Measurements from ENCODE around the gene ATP2C1. TPM values are rescaled to one million over a fixed set of nuclear protein-coding genes. Genes with fewer than 3 reads are reported as not detected.

Gene ATP2C1
- total RNA-seq, 1 experiment from 2014 or later: 34.6 TPM

DNA sequence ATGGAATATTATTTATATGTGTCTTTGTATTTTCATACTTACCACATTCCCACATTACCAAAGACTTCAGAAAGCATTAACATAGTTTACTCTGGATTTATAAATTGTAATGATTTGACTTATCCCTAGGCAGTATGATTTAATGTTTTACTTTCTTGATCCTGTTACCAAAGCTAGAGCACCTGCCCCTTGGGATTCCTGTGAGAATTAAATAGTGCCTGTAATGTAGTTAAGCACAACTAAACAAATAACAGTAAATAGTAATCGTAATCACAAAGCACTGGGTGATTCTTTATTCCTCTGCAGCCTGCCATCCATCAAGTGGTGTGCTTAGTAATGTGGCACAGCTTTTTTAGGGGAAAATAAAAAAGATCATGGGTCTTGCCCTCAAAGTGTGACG, 39.1 kb downstream of the ATP2C1 start:
- in situ Hi-C loops (cut with HindIII; ENCODE audit: low sequenced_read_pairs): no loop called here

DNA sequence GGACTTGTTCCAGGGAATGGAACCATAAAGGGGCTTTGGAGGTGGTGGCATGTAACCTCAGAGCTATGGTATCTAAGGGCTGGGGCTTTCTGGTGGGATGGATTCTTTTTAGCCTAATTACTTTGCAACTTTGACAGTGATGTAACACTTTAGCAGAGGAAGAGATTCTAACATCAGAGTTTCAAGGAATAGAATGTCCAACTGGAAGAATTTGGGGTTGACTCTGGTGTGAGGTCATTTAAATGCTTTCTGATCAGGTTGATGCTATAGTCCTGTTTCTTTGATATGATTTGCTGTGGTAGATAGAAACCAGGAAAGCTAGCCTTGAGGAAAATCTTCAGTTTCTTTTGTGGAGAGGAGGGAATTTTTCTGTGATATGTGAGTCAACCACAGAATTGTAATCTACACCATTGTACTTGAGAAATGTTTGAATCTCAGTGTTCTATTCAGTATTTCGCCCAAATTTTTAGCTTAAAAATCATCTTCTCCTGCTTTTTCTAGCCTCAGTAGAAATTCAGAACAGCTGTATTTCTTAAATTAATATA, 40.0 kb downstream of the ATP2C1 start:
- in situ Hi-C loops (cut with HindIII; ENCODE audit: low sequenced_read_pairs): no loop called here

More for the DNA sequence above, 39.1 kb downstream of the ATP2C1 start:
- DNase-seq (ENCODE audit: low spot score): no peak

DNA sequence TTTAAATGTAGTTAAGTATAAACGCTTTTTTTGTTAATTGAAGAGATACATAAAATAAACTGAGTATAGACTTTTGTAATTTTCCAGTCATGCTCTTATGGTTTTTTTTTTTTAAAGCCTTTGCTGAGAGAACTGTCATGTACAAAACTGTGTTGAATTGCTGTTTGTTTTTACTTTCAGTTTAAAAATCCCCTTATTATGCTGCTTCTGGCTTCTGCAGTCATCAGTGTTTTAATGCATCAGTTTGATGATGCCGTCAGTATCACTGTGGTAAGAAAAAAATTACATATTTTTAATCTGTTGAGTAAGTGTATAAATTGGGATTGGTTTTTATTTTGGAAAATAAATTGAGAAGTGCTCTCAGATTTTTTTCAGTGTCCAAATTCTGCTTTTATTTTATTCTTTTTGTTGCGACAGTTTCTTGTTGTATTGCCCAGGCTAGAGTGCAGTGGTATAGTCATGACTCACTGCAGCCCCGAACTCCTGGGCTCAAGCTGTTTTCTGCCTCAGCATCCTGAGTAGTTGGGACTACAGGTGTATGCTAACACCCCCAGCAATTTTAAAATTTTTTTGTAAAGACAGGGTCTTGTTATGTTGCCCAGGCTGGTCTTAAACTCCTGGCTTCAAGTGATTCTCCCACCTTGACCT, 40.7 kb downstream of the ATP2C1 start:
- in situ Hi-C loops (cut with HindIII; ENCODE audit: low sequenced_read_pairs): no loop called here
- DNase-seq (ENCODE audit: low spot score): no peak

More for the DNA sequence above, 40.0 kb downstream of the ATP2C1 start:
- no peak for DNase-seq (ENCODE audit: low spot score)

DNA sequence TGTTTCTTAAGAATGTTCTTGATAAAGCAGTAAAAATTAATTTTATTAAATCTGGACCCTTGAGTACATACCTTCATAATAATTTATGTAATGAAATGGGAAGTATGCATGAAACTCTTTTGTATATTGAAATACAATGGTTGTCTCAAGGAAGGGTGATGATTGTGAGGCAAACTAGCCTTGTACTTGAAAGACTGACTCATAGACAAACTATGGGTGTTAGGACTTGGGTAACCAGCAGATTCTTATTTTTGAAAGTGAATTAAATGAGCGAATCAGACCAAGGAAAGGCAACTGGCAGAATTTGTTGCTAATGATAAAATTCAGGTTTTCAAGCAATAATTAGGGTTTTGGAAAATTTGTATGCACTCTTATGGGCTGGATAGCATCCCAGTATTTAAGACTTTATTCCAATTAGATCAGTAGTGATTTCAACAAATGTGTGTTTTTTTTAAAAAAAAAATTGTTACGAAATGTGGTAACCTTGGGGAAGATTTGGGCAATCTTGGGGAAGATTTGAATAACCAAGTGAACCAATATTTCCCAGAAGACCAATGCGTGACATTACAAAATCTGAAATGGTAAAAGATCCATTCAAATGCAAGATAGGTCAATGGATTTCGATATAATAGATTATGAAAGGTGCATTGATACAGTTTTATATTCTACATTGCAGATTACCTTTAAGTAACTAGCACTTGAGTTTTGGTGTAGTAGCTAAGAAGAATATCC, 42.0 kb downstream of the ATP2C1 start:
- DNase-seq (ENCODE audit: low spot score): no peak
- in situ Hi-C loops (cut with HindIII; ENCODE audit: low sequenced_read_pairs): no loop called here

DNA sequence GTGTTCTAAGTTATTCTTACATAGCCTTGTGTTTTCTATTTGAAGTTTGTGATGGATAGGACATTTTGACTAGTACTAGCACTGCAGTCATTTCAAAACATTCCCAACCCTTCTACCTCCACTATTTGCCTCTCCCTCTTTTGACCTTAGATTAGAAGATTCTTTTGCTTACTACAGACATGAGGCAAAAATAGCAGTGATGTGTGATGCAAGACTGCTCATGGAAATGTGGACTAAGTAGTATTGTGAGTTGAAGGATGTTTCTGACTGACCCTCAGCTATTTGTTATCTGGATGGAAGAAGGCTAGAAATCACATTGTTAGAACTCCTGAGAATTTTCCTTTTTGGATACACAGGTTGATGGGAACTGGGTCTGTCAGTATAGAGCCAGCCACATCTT, 45.9 kb downstream of the ATP2C1 start:
- no peak for DNase-seq (ENCODE audit: low spot score)
- in situ Hi-C loops (cut with HindIII; ENCODE audit: low sequenced_read_pairs): no loop called here

DNA sequence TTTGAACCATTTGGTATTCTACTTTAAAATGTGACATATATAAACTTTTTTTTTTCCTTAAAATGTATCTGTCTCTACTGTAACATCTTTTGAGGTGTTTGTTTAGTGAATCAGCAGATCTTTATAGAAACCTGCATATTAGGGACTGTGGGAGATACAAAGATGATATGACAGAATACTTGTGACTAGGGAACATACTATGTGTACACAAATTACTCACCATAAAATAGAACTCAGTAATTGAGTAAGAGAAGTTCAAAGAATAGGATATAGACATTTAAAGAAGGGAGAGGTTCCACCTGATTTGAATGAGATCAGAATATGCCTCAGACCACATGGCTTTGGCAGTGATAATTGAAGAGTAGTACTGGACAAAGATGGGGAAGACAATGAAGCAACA, 47.9 kb downstream of the ATP2C1 start:
- DNase-seq (ENCODE audit: low spot score): no peak
- in situ Hi-C loops (cut with HindIII; ENCODE audit: low sequenced_read_pairs): no loop called here

DNA sequence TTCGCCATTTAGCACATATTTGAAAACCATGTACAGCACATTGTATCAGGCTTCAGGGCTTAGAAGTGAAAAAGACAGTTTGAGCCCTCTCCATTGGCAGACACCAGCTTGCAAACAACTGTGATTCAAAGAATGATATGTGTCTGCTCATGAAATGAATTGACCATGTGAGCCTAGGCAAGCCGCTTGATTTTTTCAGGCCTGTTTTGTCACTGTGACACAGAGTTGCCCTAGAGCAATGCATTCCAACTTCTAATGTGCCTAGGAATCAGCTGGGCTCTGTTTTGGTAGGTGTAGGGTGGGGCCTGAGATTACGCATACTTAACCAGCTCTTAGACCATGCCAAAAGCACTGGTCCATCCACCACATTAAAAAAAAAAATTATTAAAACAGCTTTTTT, 53.0 kb downstream of the ATP2C1 start:
- DNase-seq (ENCODE audit: low spot score): no peak
- in situ Hi-C loops (cut with HindIII; ENCODE audit: low sequenced_read_pairs): no loop called here

DNA sequence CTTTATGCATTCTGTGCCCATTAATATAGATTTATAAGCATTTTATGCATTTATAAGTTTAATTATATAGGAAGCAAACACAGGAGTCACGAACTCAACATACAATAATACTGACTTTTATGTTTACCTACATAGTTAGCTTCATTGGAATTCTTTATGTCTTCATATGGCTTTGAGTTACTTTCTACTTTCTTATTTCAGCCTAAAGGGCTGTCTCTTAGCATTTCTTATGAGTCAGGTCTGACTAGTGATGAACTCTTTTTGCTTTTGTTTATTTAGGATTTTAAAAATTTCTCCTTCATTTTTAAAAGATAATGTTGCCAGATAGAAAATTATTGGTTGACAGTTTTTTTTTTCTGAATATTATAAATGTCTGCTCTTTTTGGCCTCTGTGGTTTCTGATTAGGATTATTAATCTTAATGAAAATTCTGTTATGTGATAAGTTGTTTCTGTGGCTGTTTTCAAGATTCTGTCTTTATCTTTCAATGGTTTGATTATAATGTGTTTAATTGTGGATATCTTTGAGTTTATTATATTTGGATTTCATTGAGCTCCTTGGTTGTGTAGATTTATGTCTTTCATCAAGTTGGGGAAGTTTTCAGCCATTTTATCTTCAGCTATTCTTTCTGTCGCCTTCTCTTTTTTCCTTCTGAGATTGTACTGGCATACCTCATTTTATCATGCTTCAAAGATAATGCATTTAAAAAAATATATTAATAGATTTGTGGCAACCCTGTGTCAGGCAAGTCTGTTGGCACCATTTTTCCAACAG, 54.3 kb downstream of the ATP2C1 start:
- in situ Hi-C loops (cut with HindIII; ENCODE audit: low sequenced_read_pairs): no loop called here
- DNase-seq (ENCODE audit: low spot score): no peak

DNA sequence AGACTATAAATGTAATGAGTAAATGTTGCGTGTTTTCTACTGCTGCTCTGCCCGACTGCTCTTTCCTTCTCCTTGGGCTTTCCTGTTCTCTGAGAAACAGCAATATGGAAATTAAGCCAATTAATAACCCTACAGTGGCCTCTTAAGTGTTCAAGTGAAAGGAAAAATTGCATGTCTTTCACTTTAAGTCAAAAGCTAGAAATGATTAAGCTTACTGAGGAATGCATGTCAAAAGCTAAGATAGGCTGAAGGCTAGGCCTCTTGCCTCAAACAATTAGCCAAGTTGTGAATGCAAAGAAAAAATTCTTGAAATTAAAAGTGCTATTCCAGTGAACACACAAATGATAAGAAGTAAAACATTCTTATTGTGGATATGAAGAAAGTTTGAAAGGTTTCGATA, 55.0 kb downstream of the ATP2C1 start:
- no peak for DNase-seq (ENCODE audit: low spot score)
- in situ Hi-C loops (cut with HindIII; ENCODE audit: low sequenced_read_pairs): no loop called here

DNA sequence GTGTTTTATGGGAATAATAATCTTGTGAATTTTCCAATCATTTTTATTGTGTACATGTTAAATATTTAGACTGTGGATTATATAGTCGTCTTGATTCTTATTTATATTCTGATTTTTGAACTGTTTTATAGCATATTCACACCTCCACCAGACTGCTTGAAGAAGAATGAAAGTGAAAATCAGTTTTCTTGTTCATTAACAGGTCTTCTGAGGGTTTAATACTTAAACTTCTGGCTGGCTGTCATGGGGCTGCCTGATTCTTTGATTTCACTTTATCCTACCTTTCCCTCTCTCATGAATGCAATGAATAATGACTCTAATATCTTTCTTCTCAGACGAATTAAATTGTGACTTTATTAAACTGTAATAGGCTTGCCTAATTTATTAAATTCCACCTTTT, 56.2 kb downstream of the ATP2C1 start:
- DNase-seq (ENCODE audit: low spot score): no peak
- in situ Hi-C loops (cut with HindIII; ENCODE audit: low sequenced_read_pairs): no loop called here

DNA sequence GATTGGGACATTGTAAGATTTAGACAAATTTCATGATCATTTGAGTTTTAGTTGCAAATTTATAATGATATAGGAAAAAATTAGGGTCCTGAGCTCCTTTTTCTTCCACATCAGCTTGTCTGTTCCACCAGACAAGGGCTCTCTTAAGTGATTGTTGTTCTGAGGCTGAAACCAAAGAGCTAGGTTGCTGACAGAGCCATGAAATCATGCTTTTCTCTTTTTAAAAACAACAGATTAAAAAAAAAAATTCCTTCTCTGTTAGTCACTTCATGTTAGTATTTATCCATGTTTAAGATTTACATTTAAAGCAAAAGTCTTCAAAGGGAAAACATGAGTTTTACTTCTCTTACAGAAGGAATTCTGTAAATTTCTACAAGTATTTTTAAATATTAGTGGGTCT, 56.8 kb downstream of the ATP2C1 start:
- in situ Hi-C loops (cut with HindIII; ENCODE audit: low sequenced_read_pairs): no loop called here
- no peak for DNase-seq (ENCODE audit: low spot score)

DNA sequence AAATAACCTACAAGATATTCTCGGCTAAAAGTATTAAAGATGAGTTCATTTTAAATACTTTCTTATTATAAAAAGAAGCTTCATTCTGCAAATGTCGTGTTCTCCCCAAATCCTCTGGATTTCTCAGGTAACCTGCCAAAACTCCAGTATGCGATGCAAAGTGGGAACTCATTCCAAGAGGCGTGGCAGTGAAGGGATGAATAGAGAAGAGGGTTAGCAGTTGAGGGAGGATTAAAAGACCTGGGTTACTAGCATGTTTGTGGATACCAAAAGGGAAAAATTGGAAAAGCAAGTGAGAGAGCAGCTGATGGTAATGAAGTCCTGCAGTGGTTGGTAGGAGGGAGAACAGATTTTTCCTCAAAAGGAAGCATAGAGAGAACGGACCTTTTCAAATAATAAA, 61.6 kb downstream of the ATP2C1 start:
- in situ Hi-C loops (cut with HindIII; ENCODE audit: low sequenced_read_pairs): no loop called here
- no peak for DNase-seq (ENCODE audit: low spot score)

DNA sequence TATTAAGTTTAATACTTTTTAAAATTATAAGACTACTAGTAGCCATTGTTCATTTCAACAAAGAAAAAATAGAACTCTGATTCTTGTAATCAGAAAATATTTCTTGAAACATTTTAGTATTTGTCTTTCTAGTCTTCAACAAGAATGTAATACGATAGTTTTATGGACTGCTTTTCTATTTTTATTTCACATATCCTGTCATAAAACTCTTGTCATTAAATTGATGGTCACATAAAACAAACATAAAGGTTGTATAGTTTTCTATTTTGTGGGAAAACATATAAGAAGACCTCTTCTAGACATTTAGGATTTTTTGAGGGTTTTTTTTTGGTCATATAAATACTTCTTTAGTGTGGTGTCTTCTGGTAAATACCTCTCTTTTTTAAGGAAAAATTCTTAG, 62.4 kb downstream of the ATP2C1 start:
- in situ Hi-C loops (cut with HindIII; ENCODE audit: low sequenced_read_pairs): no loop called here
- no peak for DNase-seq (ENCODE audit: low spot score)

DNA sequence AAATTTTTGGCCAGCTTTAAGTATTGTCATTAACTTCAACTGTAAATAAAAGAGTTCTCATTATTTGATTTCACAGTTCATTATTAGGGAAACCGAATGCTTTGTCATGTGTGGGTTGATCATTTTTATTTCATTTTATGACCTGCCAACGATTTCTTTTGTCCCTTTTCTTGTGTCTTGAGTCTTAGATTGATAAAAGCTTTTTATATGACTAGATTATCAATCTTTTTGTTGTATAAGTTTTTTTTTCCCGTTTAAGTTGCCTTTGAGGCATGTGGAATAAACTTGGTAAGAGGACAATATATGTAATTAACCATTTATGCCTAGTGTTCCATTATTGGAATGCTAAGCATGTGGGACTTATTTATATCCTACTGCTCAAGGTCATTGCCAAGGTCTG, 62.8 kb downstream of the ATP2C1 start:
- in situ Hi-C loops (cut with HindIII; ENCODE audit: low sequenced_read_pairs): no loop called here
- DNase-seq (ENCODE audit: low spot score): no peak

DNA sequence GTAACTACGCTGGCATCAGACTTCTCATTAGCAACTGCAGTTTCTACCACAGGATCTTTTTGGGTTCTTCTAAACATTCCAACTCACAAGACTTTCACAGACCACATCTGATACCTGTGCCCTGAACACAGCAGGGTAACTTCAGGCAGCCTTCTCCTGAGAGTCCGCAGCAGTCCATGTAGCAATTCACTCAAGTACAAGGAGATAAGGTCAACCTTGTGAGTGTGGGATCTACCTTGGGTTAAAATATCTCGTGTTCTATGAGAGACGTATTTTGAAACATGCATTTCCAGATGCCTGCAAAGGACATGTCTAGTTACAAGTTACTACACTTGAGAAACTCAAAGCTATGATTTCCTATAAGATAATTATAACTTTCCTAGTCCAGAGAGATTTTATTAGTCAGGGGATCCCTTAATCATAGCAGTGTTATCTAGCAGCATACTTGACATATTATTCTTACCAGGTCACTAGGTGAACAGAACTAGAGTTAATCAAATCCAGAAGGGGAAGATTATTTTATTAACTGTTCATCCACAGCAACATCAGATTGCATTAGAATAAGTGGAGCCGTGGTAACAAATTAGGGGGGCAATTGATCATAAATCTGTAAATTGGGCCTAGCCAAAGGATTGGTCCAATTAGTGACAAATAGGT, 66.4 kb downstream of the ATP2C1 start:
- in situ Hi-C loops (cut with HindIII; ENCODE audit: low sequenced_read_pairs): no loop called here
- no peak for DNase-seq (ENCODE audit: low spot score)

DNA sequence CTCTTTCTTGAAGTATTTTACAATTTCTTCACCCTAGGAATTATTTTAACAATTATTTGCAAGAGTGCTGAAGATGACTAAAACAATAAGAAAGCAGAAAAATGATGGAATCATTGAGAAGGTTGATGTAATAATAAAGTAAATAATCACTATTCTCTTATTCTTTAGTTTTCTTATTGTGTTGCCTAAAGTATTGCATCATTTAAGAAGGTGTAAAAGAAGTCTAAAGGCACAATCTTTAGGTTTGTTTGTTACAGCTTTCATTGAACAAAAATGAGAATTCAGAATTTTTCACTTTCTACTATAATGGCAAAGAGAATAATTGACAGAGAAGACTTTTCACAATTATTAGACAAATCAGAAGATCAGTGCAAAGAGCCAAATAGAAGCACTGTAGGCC, 67.6 kb downstream of the ATP2C1 start:
- in situ Hi-C loops (cut with HindIII; ENCODE audit: low sequenced_read_pairs): no loop called here
- DNase-seq (ENCODE audit: low spot score): no peak

DNA sequence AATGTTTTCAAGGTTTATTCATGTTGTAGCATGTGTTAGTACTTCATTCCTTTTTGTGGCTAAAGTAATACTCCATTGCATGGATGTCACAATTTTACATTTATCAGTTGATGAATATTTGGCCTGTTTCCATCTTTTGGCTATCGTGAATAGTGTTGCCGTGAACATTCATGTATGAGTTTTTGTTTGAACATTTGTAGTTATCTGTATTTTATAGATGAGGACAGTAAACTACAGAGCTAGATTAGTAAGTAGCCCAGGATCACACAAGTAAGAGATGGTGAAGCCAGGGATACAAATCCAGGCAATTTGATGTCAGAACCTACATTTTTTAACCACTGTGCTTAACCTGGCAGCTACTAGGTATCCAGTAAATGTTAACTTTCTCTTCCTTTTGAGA, 69.6 kb downstream of the ATP2C1 start:
- no peak for DNase-seq (ENCODE audit: low spot score)
- in situ Hi-C loops (cut with HindIII; ENCODE audit: low sequenced_read_pairs): no loop called here

DNA sequence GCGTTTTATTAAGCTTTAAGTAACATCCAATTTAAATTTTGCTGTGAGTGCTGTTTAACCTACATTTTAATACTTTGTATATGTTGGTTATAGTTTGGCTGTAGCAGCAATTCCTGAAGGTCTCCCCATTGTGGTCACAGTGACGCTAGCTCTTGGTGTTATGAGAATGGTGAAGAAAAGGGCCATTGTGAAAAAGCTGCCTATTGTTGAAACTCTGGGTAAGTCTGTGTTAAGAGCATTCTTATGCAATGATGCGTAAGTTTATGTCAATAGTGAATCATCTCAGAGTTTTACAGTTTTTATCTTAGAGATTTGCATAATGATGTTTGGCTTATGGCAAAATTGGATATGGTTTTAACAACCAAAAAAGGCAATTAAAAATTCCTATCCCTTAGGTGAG, 70.0 kb downstream of the ATP2C1 start:
- in situ Hi-C loops (cut with HindIII; ENCODE audit: low sequenced_read_pairs): no loop called here
- no peak for DNase-seq (ENCODE audit: low spot score)

DNA sequence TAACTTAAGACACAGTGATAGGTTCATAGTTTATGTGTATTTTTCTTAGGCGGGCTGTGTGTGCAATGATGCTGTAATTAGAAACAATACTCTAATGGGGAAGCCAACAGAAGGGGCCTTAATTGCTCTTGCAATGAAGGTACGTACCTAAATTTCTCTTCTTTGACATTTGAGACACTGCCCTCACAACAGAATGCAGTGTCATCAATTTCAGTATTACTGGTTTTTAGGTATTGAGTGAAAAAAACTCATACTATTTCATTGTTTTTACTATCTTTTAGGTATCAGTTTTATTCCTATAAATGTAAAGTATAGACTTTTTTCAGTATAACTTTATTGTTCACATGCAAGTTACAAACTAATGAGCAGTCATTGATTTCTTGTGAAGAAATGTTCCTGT, 73.4 kb downstream of the ATP2C1 start:
- DNase-seq (ENCODE audit: low spot score): no peak
- in situ Hi-C loops (cut with HindIII; ENCODE audit: low sequenced_read_pairs): no loop called here

DNA sequence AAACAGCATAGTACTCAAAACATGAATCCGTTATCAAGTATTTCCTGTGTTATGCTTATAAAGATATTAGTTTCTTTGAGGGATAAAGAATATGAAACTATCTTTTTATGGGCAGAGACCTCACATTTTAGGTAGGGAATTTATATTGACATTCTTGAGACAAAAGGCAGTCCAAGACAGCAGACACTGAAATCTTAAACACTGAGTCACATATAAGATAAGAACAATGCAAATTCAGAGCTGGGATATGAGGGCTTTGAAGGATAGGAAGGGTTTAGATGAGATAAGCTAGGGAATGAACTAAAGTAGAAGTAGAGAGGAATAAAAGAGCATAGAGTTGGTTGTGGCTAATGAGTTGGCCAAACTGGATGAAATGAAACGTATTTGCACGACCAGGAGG, 74.3 kb downstream of the ATP2C1 start:
- in situ Hi-C loops (cut with HindIII; ENCODE audit: low sequenced_read_pairs): no loop called here
- DNase-seq (ENCODE audit: low spot score): no peak
